Measurements from ENCODE around the gene ZCCHC10. TPM values are rescaled to one million over a fixed set of nuclear protein-coding genes. Genes with fewer than 3 reads are reported as not detected.
"Not testable (repeated sequence)": the region's sequence is repeated elsewhere in the genome, so short reads cannot be mapped to it uniquely, and the experiment has no call there.

ZCCHC10 gene
- polyA plus RNA-seq, 4 donors, result 24.4 to 39.7 (median 27.4) TPM

- H3K27me3 ChIP-seq (ENCODE audit: control insufficient read depth in 3 of 3, insufficient read depth in 3 of 3, low read length in 3 of 3), result no peaks in the 10 kb centered on the region
- H3K27ac ChIP-seq (ENCODE audit: low read depth in 1 of 3, low read length in 2 of 3), result no peak overlapping the region
- no peaks in the 10 kb centered on the region for H3K4me1 ChIP-seq (ENCODE audit: control insufficient read depth in 3 of 3, insufficient read depth in 2 of 3, low read depth in 1 of 3, low read length in 2 of 3)
- no peaks in the 10 kb centered on the region for H3K9me3 ChIP-seq (ENCODE audit: control insufficient read depth in 2 of 2, insufficient read depth in 1 of 2, low read depth in 1 of 2, low read length in 1 of 2)
- DNase-seq (no peak), FAIRE-seq (no peak)
- 53 to 73% (median 69%) methylated on average over 2 of the region's 2 CpGs for WGBS, 3 donors
- H3K36me3 ChIP-seq (ENCODE audit: control insufficient read depth in 3 of 3, insufficient read depth in 2 of 3, low read depth in 1 of 3, low read length in 3 of 3), result no peaks in the 10 kb centered on the region
- no peak overlapping the region for H3K4me3 ChIP-seq (ENCODE audit: low read depth in 1 of 3, low read length in 3 of 3)
These were observed 8.9 kb upstream of the ZCCHC10 start for GRCh38 chr5:133035224-133035623.

GRCh38 chr5:133034064-133034463, 7.7 kb upstream of the ZCCHC10 start:
- Histone ChIP-seq H3K4me1 (ENCODE audit: control insufficient read depth in 3 of 3, insufficient read depth in 2 of 3, low read depth in 1 of 3, low read length in 2 of 3) (no peaks in the 10 kb centered on the region), H3K9me3 (ENCODE audit: control insufficient read depth in 2 of 2, insufficient read depth in 1 of 2, low read depth in 1 of 2, low read length in 1 of 2) (no peaks in the 10 kb centered on the region), H3K27me3 (ENCODE audit: control insufficient read depth in 3 of 3, insufficient read depth in 3 of 3, low read length in 3 of 3) (no peaks in the 10 kb centered on the region), H3K36me3 (ENCODE audit: control insufficient read depth in 3 of 3, insufficient read depth in 2 of 3, low read depth in 1 of 3, low read length in 3 of 3) (no peaks in the 10 kb centered on the region), H3K4me3 (ENCODE audit: low read depth in 1 of 3, low read length in 3 of 3) (no peak overlapping the region), H3K27ac (ENCODE audit: low read depth in 1 of 3, low read length in 2 of 3) (no peak overlapping the region)
- FAIRE-seq (no peak), DNase-seq (no peak)
- 79 to 82% (median 79%) methylated on average over 11 of the region's 11 CpGs for WGBS, 3 donors

- no peaks in the 10 kb centered on the region for H3K9me3 ChIP-seq (ENCODE audit: control insufficient read depth in 2 of 2, insufficient read depth in 1 of 2, low read depth in 1 of 2, low read length in 1 of 2)
- H3K36me3 ChIP-seq (ENCODE audit: control insufficient read depth in 3 of 3, insufficient read depth in 2 of 3, low read depth in 1 of 3, low read length in 3 of 3), result no peaks in the 10 kb centered on the region
- H3K27me3 ChIP-seq (ENCODE audit: control insufficient read depth in 3 of 3, insufficient read depth in 3 of 3, low read length in 3 of 3), result no peaks in the 10 kb centered on the region
- no peaks in the 10 kb centered on the region for H3K4me1 ChIP-seq (ENCODE audit: control insufficient read depth in 3 of 3, insufficient read depth in 2 of 3, low read depth in 1 of 3, low read length in 2 of 3)
- FAIRE-seq, result no peak
- WGBS, 3 donors, result 39 to 49% (median 46%) methylated on average over 6 of the region's 6 CpGs
- H3K27ac ChIP-seq (ENCODE audit: low read depth in 1 of 3, low read length in 2 of 3), result no peak overlapping the region
- no peak overlapping the region for H3K4me3 ChIP-seq (ENCODE audit: low read depth in 1 of 3, low read length in 3 of 3)
- peak in 1 of 2 donors; percentile 37 for DNase-seq
These were observed 6.7 kb upstream of the ZCCHC10 start for GRCh38 chr5:133032852-133033742.

- no peaks in the 10 kb centered on the region for H3K9me3 ChIP-seq (ENCODE audit: control insufficient read depth in 2 of 2, insufficient read depth in 1 of 2, low read depth in 1 of 2, low read length in 1 of 2)
- no peaks in the 10 kb centered on the region for H3K36me3 ChIP-seq (ENCODE audit: control insufficient read depth in 3 of 3, insufficient read depth in 2 of 3, low read depth in 1 of 3, low read length in 3 of 3)
- H3K4me3 ChIP-seq (ENCODE audit: low read depth in 1 of 3, low read length in 3 of 3), result no peak overlapping the region
- DNase-seq (no peak), FAIRE-seq (no peak)
- no peaks in the 10 kb centered on the region for H3K27me3 ChIP-seq (ENCODE audit: control insufficient read depth in 3 of 3, insufficient read depth in 3 of 3, low read length in 3 of 3)
- WGBS, 3 donors, result 57 to 84% (median 62%) methylated on average over 2 of the region's 2 CpGs
- peaks cover 0 to 1% (median 0%) of the 10 kb centered on the region in 3 donors for H3K4me1 ChIP-seq (ENCODE audit: control insufficient read depth in 3 of 3, insufficient read depth in 2 of 3, low read depth in 1 of 3, low read length in 2 of 3)
- no peak overlapping the region for H3K27ac ChIP-seq (ENCODE audit: low read depth in 1 of 3, low read length in 2 of 3)
These were observed 4.1 kb upstream of the ZCCHC10 start for GRCh38 chr5:133030343-133031005.

- Histone ChIP-seq H3K36me3 (ENCODE audit: control insufficient read depth in 3 of 3, insufficient read depth in 2 of 3, low read depth in 1 of 3, low read length in 3 of 3) (peaks cover 0 to 1% (median 0%) of the 10 kb centered on the region in 3 donors), H3K27ac (ENCODE audit: low read depth in 1 of 3, low read length in 2 of 3) (no peak overlapping the region), H3K4me3 (ENCODE audit: low read depth in 1 of 3, low read length in 3 of 3) (no peak overlapping the region), H3K9me3 (ENCODE audit: control insufficient read depth in 2 of 2, insufficient read depth in 1 of 2, low read depth in 1 of 2, low read length in 1 of 2) (no peaks in the 10 kb centered on the region), H3K4me1 (ENCODE audit: control insufficient read depth in 3 of 3, insufficient read depth in 2 of 3, low read depth in 1 of 3, low read length in 2 of 3) (peaks cover 0 to 3% (median 2%) of the 10 kb centered on the region in 3 donors), H3K27me3 (ENCODE audit: control insufficient read depth in 3 of 3, insufficient read depth in 3 of 3, low read length in 3 of 3) (no peaks in the 10 kb centered on the region)
- DNase-seq, result no peak
- FAIRE-seq, result no peak
- 88 to 100% (median 95%) methylated on average over 1 of the region's 1 CpG for WGBS, 3 donors
These were observed 3.1 kb upstream of the ZCCHC10 start for GRCh38 chr5:133029416-133029815.

- Histone ChIP-seq H3K4me3 (ENCODE audit: low read depth in 1 of 3, low read length in 3 of 3) (peak overlapping the region; percentile 78 to 100 (median 82)), H3K4me1 (ENCODE audit: control insufficient read depth in 3 of 3, insufficient read depth in 2 of 3, low read depth in 1 of 3, low read length in 2 of 3) (peaks cover 0 to 5% (median 5%) of the 10 kb centered on the region in 3 donors), H3K27ac (ENCODE audit: low read depth in 1 of 3, low read length in 2 of 3) (peak overlapping the region in 2 of 3 donors; percentile 47 to 62), H3K27me3 (ENCODE audit: control insufficient read depth in 3 of 3, insufficient read depth in 3 of 3, low read length in 3 of 3) (no peaks in the 10 kb centered on the region), H3K9me3 (ENCODE audit: control insufficient read depth in 2 of 2, insufficient read depth in 1 of 2, low read depth in 1 of 2, low read length in 1 of 2) (no peaks in the 10 kb centered on the region), H3K36me3 (ENCODE audit: control insufficient read depth in 3 of 3, insufficient read depth in 2 of 3, low read depth in 1 of 3, low read length in 3 of 3) (peaks cover 0 to 8% (median 0%) of the 10 kb centered on the region in 3 donors)
- WGBS, 3 donors, result 4 to 7% (median 6%) methylated on average over 14 to 15 of the region's 15 CpGs
- no peak for FAIRE-seq
- no peak for DNase-seq
These were observed 360 bp upstream of the ZCCHC10 start for GRCh38 chr5:133026664-133027153.

- DNase-seq; FAIRE-seq; H3K27me3 ChIP-seq (ENCODE audit: control insufficient read depth in 3 of 3, insufficient read depth in 3 of 3, low read length in 3 of 3); H3K9me3 ChIP-seq (ENCODE audit: control insufficient read depth in 2 of 2, insufficient read depth in 1 of 2, low read depth in 1 of 2, low read length in 1 of 2); H3K4me3 ChIP-seq (ENCODE audit: low read depth in 1 of 3, low read length in 3 of 3); H3K4me1 ChIP-seq (ENCODE audit: control insufficient read depth in 3 of 3, insufficient read depth in 2 of 3, low read depth in 1 of 3, low read length in 2 of 3); H3K27ac ChIP-seq (ENCODE audit: low read depth in 1 of 3, low read length in 2 of 3): not testable (repeated sequence)
- WGBS, 3 donors, result 89 to 92% (median 89%) methylated on average over 7 of the region's 7 CpGs
- peaks cover 2 to 29% (median 11%) of the 10 kb centered on the region in 3 donors for H3K36me3 ChIP-seq (ENCODE audit: control insufficient read depth in 3 of 3, insufficient read depth in 2 of 3, low read depth in 1 of 3, low read length in 3 of 3)
These were observed 6.9 kb downstream of the ZCCHC10 start for GRCh38 chr5:133019471-133019870.

GRCh38 chr5:133017964-133018363, 8.4 kb downstream of the ZCCHC10 start:
- FAIRE-seq, result no peak
- no peaks in the 10 kb centered on the region for H3K27me3 ChIP-seq (ENCODE audit: control insufficient read depth in 3 of 3, insufficient read depth in 3 of 3, low read length in 3 of 3)
- H3K9me3 ChIP-seq (ENCODE audit: control insufficient read depth in 2 of 2, insufficient read depth in 1 of 2, low read depth in 1 of 2, low read length in 1 of 2), result no peaks in the 10 kb centered on the region
- no peak overlapping the region for H3K27ac ChIP-seq (ENCODE audit: low read depth in 1 of 3, low read length in 2 of 3)
- H3K36me3 ChIP-seq (ENCODE audit: control insufficient read depth in 3 of 3, insufficient read depth in 2 of 3, low read depth in 1 of 3, low read length in 3 of 3), result peaks cover 2 to 30% (median 11%) of the 10 kb centered on the region in 3 donors
- DNase-seq, result no peak
- 64 to 87% (median 75%) methylated on average over 4 of the region's 4 CpGs for WGBS, 3 donors
- H3K4me3 ChIP-seq (ENCODE audit: low read depth in 1 of 3, low read length in 3 of 3), result no peak overlapping the region
- peaks cover 0 to 7% (median 0%) of the 10 kb centered on the region in 3 donors for H3K4me1 ChIP-seq (ENCODE audit: control insufficient read depth in 3 of 3, insufficient read depth in 2 of 3, low read depth in 1 of 3, low read length in 2 of 3)

Measured in small intestine (tissue), 7 donors.